IPS DF 4.7 (cell line): ENCODE measurements around the gene RPL3.

ENCODE experiments used
- DNase-seq: peaks from one replicate; pipeline ENCODE4 v3.0.0-alpha.2; 2013; ENCODE audit warnings: low spot score; ENCODE audit errors: extremely low read depth

RPL3 gene

DNA sequence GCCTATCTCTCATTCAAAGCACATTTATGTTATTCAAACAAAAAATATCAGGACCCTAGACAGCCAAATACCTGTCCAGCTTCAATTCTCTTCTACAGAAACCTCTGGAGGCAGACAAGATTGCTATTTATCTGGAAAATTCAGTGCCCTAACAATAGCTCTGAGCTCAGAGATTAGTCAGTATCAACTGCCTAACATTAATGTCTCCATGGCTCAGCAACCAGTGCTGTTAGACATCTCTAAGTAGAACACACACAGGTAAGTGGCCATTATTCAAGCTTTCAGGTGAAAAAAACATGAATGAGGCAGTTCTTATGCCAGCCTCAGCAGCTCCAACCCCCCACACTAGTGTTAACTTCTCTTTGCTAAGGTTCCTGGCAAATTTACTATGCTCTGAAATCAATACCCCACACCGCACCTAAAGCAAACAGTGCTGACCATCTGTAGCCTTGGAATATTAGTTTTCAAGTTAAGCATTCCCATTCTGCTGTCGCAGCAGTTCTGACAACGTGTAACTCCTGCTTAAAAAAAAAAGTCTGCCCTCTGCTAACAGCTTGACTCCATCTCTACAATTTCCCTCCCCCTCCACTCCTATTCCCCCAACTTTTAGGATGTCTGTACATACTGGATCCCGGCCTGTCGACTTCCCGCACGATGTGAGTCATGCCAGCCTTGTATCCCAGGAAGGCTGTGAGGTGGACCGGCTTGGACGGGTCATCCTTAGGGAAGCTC is 1.5 kb downstream of the RPL3 start:
- DNase-seq: no peak

DNA sequence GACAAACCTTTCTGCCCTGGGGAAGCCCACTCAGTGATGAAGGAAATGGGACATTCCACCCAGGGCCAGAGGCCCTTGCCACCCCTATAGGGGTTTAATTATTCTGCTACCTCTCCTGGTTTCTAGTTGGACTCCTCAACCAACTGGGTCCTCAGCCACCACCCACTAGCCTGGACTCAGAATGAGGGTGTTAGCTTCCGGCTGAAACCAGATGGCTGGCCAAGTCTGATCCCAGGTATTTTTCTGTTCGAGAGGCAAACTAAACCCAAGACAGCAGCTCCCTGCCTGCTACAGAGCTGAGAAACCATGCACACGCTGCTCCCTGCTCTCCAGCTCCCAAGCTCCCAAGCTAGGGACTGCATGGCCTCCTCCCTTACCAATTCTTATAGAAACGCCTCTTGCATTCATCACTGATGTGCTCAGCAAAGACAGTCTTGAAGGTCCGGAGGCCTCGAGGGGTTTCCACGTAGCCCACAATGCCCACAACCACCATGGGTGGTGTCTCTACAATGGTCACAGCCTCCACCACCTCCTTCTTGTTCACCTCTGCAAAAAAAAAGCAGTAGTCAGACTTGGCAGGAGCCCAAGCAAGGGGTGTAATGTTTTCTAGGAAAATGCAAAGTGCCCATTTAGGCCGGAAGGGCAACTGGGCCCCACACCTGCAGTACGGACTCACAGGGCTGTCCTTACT is 2.2 kb downstream of the RPL3 start:
- no peak for DNase-seq

DNA sequence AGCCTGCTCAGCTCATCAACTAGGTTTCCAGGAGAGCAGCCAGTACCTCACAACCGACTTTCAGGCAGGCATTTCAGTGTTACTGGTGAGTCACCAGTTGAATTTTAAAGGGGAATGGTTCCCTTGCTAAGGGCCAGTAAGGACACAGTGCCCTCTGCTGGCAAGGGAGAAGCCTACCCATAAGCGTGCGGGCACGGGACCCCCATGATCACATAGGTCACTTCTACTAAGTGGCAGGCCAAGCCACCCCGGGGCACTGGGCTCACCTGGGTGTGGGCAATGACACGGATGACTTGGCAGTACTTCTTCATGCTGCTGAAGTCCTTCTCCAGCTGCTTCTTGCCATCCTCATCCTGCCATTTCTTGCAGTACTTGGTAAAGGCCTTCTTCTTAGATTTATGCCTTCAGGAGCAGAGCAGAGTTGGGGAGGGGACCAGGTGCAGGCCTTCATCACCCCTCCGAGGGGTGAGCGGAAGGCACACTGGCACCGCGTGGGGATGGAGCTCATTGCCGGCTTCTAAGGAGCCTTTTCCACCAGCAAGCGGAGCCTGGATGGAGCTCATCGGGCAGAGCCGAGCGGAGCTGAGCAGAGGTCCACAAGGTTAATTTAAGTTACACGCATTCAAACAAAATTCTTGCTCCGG is 2.9 kb downstream of the RPL3 start:
- DNase-seq: no peak

DNA sequence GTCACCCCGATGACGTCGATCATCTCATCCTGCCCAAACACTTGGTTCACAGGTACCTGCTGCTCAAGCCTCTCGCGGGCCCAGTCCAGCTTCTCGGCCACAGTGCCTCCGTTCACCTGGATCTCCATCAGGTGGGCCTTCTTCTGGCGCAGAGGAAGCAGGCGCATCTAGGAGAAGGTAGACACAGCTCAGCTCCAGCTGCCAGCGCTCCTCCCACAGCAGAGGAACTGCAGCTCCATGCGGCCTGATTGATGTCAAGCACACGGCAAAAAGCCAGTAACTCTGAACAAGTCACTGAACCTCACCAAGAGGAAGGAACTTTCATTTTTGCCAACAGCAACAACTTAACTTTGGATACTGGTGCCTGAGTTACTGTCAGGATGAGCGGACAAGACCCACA is 4.0 kb downstream of the RPL3 start:
- DNase-seq: no peak

DNA sequence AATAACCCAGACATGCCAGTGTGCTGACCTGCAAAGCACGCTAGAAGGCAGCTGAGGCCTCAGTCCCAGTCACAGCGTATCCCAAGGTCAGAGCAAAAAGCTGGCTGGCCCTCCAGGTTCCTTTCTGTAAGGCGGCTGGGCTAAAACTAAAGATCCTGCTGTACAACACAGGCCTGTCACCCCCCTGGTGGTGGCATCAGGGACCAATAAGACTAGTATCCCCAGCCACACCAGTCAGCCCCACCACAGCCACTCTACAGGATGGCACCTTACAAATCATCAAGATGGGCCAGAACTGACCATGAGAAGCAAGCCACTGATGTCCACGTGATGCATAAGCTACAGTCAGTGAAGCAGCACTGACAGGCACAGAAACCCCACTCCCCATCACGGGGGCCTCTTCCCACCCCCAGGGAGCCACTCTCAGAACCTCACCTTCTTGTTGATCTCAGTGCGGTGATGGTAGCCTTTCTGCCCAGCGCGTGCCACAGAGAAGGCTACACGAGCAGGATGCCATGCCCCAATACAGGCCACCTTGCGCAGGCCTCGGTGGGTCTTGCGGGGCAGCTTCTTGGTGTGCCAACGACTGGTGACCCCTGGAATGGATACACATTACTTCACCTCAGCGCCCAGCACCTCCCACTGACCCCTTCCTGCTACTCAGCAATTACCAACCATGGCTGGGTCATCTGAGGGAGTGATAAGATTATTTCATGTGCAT is 5.0 kb downstream of the RPL3 start:
- DNase-seq: no peak

DNA sequence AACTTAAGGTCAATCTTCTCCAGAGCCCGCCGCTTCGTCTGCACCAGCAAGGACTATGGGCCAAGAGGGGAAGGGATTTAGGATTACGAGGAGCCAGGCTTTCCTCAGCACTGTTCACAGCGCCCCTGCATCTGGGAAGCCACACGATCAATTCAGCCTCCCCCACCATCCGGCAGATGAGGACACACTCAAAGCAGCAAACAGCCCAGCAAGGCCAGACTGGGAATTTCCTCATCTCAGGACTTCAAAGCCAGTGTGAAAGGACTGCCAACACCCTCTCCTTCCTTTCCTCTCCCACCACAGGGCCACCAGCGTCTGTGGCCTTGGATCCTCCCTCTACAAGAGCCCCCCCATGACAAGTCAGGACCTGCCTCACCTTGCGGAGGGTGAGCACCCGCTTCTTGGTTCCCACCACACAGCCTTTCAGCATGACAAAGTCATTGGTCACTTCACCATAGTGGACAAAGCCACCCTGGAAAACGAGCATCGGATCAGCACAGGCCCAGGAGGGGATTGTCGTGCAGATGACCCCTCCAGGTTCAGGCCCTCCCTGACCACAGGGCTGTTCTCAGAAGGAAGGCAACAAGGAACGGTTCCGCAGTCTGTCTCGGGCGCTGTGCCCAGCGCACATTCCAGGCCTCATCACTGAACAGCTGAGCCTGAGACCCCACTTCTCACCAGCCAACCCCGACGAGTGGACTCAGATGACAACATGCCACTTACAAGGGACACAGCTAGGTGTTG is 6.0 kb downstream of the RPL3 start:
- no peak for DNase-seq

DNA sequence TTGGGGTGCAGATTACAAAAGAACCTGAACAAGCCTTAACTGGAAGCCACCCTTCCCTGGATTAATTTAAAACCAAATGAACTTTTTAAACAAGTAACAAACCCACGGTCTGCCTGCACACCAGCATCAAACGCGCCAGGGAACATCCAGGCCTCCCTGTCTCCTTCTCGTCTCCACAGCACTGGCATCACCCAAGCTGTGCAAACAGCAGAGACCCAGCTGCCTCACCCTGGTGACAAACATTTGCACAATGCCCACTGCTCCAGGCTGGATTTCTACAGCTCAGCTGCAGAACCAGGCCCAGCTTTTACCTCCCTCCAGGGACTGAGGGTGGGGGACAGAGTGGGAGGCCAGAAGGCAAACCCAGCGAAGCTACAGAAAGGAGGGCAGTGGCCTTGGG is 7.0 kb downstream of the RPL3 start:
- no peak for DNase-seq

DNA sequence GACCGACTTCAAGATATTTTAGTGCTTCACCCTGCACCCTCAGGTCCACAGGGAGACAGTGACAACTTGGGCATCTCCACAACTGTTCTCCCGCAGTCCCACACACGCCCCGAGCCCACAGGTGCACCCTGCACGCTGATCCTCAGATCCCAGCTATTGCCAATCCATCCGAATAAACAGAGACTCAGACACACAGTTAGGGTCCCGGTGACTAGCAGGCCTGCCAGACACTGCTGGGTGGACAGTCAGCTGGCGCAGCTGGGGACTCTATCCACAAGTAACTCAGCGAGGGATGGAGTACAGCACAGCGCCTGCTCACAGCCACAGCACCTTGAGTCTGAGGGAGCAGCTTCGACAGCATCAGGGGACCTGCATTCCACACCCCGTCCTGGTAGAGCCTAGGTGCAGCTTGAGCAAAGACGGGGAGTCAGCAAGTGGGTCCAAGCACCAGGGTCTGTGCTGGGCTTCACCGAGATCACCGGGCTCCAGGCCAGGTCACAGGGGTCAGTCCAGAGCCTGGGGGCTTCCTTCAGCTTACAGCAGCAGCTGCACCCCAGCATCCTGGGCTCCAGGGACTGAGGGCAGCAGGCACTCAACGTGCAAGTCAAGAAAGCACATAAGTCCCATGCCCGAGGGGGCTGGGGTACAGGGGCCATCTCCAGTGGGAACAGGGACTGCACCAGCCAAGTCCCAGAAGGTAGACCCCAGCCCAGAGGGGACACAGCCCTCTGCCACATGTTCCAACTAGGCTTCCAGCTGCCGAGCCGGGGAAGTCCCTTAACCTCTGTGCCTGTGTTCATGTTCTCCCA is 7.6 kb downstream of the RPL3 start:
- DNase-seq: no peak

DNA sequence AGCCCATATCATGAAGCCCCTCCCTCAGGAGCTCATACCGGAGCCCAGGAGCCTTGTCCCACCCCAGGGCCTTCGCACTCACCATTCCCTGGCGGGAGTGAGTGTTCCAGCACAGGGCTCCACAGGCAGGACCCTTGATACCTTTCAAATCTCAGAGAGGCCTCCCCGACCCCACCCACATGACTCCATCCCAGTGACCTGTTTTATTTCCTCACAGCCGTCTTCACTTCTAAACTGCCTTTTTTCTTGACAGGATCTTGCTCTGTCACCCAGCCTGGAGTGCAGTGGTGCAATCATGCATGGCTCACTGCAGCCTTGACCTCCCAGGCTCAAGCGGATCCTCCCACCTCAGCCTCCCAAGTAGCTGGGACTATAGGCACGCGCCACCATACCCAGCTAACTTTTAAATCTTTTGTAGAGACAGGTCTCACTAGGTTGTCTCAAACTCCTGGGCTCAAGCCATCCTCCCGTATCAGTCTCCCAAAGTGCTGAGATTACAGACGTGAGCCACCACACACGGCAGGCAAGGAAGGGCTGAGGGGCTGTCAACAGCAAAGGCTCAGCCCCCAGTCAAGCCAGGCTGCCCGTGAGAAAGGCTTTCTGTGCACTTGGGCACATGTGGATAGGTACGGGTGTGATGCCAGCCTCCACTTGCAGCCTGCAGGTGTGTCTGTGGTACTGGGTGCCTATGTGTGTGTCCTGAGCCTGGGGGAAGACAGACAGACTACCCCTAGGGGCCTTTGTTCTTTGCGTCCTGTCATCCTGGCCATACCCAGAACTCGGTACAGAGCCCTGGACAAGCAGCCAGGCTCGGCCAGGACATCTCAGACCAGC is 9.3 kb downstream of the RPL3 start:
- DNase-seq: no peak

DNA sequence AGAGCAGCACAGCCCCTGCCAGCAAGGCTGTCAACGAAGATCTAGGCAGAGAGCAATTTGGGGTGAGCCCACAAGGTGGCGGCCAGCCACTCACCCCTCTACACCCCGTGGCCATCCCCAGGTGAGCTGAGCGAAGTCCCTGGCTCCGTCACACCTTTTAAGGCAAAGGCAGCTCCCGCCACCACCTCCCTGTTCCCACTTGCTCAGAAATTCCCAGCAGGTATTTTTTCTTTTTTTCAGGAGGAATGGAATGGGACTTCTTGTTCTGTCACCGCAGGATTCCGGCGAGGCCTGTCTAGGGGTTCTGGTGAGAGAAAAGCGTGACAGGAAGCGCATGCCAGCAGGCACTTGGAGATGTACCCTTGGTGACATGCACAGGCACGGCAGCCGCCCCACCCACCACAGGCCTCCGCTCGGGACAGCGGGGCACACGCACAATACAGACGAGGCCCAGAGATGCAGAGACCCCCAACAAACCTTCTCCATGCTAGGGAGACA is 10.0 kb downstream of the RPL3 start:
- no peak for DNase-seq

DNA sequence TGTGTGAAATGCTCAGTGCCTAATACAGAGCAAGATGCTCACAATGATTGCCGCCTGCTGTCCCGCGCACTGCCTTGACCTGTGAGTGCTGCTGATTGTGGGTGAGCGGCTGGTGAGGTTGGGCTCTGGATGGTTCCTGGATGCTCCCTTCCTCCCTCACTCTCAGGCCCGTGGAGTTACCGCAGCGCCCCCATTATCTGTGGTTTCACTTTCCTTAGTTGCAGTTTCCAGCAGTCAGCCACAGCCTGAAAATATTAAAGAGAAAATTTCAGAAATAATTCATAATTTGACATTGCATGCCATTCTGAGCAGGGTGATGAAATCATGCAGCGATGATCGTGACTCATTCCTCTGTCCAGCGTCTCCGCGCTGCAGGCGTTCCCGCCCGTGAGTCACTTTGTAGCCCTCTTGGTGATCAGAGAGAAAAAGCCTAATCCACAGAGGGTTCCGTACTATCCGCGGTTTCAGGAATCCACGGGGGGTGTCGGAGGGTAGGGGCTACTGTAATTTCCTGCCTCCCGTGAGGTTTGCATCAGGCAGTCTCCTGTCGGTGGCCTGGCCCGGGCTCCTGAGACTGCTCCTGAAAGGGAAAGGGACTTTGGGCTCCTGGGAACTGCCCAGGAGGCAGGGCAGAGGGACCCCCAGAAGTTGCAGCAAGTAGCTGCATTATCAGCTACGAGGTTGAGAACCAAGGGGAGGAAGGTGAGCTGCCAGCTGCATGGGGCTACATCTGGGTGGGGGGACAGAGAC is 10.6 kb downstream of the RPL3 start:
- DNase-seq: no peak

DNA sequence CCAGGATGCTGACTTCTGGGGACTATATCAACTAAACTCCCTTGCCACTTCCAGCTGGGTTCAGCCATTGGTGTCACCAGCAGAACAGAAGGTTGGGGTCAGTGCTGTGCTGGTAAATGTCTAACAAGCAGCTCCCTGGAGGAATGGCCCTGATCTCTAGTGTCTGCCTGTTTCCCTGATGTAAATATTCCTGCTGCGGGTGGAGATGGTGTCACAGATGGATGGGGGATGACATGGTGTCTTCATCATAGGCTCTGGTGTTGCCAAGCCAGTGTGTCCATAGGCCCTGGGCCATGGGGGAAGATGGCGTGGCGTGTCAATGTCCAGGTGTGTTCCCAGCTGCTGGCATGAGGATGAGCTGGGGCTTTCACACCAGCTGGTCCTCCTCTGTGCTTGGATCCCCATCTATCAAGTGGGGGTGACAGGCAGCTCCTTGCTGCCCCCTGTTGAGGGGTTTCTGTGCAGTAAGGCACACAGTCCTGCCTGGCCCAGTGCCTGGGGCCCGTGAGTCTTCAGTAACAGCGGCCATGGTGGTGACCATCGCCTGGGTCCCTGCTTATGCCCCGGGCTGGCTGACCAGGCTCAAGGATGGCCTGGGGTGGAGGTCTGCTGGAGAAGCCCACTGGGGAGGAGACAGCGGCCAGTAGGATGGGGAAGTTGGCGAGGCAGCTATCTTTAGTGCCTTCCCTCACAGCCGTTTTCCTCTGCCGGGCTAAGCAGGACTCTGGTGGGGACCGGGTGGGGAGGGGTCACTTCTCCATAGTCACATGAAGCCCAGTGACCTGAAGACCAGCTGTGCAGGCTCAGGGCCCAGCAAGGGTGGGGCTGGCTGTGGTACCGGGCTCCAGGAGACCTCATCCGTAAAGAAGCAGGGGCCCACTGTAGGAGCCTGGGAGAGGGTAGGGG is 12.7 kb downstream of the RPL3 start:
- no peak for DNase-seq

DNA sequence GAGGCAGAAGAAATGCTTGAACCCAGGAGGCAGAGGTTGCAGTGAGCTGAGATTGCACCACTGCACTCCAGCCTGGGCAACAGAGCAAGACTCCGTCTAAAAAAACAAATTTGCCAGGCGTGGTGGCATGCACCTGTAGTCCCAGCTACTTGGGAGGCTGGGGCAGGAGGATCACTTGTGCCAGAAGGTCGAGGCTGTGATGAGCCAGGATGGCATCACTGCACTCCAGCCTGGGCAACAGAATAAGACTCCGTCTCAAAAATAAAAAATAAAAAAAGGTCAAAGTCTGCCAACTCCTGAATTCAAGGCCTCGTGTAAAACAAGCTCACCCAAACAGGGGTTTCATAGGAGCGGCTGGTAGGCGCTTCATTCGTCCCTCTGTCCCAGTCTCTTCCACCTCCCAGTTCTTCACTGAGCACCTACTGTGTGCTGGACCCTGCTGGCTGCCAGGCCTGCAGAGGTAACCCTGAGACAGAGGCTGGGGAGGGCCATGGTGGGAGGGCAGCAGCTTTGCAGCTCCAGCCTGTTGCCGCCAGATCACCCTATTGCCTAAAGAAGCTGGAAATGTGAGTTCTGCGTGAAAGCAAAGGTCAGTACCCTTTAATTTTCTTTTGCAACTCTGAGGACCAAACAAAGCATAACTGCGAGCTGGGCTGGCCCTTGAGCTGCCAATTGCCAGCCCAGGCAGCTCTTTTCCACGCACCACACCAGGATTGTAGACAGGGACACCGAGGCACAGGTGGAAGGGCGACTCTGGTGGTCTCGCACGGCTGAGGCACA is 15.3 kb downstream of the RPL3 start:
- DNase-seq: no peak

DNA sequence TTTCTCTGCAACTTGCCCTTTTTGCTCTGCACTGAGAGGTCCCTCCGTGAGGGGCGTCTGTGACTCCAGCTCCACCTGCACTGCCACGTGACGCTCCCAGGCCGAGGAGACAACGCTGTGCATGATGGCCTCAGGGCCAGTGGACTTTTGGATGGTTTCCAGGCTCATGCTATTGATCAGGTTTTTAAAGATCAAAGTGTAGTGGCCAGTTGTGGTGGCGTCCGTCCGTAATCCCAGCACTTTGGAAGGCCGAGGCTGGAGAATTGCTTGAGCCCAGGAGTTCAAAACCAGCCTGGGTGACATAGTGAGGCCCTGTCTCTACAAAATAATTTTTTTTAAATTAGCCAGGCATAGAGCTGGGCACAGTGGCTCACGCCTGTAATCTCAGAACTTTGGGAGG is 16.1 kb downstream of the RPL3 start:
- no peak for DNase-seq

DNA sequence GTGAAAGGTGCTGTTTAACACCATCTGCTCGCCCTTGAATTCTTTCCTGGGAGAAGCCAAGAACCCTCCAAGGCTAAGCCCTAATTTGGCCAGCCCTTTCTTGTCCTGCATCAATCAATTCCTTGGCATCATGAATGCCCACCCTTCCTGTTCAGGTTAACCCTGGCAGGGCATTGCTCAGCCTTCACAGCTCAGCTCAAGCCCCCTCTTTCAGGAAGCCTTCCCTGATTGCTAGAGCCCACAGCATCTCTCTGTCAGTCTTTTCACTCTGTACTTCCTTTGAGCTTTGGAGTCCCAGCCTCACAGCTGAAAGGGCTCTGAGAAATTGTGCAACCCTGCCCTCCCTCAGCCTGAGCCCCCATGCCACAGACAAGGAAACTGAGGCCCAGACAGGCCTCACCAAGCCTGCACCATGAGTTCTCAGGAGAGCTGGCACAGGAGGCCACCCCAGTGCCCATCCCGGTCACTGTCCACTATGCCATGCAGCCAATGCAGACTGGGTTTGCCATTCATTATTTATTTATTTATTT is 16.9 kb downstream of the RPL3 start:
- DNase-seq: no peak

DNA sequence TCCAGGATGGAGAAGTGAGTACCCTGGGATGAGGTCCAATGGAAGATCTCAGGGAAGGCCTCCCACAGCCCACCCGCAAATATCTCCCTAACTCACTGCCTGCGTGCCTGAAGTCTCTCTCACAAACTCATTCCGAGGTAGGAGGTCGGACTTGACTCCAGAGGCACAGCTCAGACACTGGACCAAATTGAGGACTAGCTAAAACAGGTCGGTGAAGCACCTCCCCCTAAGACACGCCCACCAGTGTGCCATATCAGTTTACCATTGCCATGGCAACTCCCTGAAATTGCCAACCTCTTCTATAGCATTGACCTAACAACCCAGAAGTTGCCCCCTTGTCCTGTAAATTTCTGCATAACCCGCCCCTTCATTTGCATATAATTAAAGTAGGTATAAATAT is 17.5 kb downstream of the RPL3 start:
- DNase-seq: no peak

DNA sequence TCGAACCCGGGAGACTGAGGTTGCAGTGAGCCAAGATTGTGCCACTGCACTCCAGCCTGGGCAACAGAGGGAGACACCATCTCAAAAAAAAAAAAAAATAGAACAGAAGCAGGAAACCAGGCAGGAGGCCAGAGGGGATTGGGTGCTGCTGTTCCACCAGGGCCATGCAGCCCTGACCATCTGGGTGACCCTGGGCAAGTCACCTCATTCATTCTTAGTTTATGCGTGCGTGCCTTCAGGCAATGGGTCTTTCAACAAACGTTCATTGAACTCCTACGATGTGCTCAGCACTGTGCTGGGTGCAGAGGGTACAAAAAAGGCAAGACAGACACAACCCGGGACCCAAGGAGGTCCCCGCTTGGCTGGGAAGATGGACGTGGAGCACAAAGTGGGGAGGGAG is 18.3 kb downstream of the RPL3 start:
- DNase-seq: no peak
